Right hindlimb (tissue), 1 donor: ENCODE results near the gene GPR152.
A peak's percentile ranks its signal among the peaks of the same experiment; 100 is the strongest.

Experiments used
- DNase-seq: peaks from one replicate; pipeline ENCODE4 v3.0.0-alpha.2; 2018

The GPR152 gene

DNA sequence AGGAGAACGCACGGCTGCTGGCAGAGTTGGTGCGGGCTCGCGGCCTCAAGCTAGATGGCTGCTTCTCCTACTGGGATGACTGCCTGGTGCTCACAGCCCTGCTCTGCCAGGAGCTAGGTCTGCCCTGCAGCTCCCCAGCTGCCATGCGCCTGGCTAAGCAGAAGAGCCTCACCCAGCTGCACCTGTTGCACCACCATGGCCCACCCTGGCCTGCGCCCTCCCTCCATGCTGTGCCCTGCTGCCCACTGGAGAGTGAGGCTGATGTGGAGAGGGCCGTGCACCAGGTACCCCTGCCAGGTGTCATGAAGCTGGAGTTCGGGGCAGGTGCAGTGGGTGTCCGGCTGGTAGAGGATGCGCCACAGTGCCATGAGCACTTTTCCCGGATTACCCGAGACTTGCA, 29.1 kb downstream of the GPR152 start:
- DNase-seq: no peak

DNA sequence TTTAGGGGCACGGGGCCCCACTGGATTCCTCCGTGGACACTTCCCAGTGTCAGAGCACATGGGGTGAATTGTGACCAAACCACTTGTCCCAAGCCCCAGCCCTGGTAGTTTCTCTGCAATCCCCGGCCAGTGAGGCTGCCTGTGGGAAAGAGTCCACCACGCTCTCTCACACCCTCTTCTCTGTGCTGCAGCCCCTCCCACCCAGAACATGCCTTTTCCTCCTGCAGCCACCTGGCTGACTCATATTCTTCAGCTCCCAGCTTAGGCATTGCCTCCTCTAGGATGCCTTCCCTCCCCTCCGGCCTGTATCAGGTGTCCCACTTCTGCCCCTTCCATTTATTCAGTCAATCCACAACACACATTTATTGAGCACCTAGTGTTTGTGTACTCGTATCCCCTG, 29.6 kb downstream of the GPR152 start:
- no peak for DNase-seq

DNA sequence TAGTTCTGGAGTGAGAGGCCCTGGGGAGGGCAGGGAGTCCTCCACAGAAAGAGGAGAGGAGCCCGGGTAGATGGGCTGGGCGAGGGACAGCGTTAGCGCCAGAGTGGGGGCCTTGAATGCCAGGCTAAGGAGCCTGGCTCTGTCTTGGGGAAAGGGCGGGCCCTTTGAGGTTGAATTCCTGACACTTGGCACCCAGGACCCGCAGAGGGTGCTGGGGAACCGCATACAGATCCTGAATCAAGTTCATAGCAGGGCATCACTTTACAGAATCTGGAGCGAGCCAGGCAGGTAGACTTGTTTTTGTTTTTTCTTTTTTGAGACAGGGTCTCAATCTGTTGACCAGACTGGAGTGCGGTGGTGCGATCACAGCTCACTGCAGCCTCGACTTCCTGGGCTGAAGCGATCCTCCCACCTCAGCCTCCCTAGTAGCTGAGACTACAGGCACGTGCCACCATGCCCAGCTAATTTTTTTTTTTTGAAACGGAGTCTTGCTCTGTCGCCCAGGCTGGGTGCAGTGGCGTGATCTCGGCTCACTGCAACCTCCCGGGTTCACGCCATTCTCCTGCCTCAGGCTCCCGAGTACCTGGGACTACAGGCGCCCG, 31.0 kb downstream of the GPR152 start:
- DNase-seq: no peak

- DNase-seq: peak; percentile 97
Measured at GRCh38 chr11:67420646-67421429, 31.7 kb downstream of the GPR152 start.

GRCh38 chr11:67420147-67420645, 32.3 kb downstream of the GPR152 start:
- no peak for DNase-seq

DNA sequence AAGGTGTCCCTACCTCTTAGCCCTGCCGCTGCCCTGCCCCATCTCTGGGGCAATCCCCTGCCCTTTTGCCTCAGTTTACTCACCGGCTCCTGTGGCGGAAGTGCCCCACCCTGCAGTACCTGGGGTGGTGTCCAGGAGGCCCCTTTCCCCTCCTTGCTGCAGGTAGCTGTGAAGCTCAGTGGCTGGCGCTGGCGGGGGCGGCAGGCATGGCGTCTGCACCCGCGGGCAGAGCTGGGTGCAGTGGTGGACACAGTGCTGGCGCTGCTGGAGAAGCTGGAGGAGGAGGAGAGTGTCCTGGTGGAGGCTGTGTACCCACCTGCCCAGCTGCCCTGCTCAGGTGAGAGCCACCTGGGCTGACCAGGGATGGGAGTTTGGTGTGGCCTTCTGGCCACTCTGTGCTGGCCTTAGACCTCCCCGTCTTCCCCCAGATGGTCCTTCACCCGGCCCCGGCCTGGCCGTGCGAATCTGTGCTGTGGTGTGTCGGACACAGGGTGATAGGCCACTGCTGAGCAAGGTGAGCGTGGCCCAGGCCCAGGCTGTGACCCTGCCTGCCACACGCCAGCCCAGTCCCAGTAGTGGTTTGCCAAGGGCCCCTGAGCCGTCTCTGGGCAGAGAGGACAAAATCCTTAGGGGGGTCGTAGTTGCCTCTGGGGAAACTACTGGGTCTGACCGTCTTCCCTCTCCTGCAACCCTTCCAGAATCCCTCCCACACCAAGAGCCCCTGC, 33.0 kb downstream of the GPR152 start:
- DNase-seq: no peak

GRCh38 chr11:67418476-67419281, 33.9 kb downstream of the GPR152 start:
- peak; percentile 83 for DNase-seq

DNA sequence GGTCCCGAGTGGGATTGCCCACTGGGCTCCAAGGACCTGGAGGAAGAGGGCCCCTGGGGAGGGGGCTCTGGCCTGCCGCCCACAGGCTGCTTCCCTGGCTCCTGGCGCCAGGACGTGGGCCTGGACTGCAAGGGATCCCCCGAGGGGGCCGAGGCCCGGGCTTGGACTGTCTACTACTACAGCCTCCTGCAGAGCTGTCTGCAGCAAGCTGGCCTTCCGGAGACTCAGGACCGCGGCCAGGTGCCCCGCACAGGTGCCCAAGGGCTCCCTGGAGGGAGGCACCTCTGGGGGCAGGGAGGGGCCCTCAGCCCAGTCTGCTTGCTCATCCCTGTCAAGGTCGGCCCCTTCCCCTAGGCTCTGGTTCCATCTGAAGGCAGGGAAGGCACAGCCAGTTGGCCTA, 35.1 kb downstream of the GPR152 start:
- DNase-seq: no peak

DNA sequence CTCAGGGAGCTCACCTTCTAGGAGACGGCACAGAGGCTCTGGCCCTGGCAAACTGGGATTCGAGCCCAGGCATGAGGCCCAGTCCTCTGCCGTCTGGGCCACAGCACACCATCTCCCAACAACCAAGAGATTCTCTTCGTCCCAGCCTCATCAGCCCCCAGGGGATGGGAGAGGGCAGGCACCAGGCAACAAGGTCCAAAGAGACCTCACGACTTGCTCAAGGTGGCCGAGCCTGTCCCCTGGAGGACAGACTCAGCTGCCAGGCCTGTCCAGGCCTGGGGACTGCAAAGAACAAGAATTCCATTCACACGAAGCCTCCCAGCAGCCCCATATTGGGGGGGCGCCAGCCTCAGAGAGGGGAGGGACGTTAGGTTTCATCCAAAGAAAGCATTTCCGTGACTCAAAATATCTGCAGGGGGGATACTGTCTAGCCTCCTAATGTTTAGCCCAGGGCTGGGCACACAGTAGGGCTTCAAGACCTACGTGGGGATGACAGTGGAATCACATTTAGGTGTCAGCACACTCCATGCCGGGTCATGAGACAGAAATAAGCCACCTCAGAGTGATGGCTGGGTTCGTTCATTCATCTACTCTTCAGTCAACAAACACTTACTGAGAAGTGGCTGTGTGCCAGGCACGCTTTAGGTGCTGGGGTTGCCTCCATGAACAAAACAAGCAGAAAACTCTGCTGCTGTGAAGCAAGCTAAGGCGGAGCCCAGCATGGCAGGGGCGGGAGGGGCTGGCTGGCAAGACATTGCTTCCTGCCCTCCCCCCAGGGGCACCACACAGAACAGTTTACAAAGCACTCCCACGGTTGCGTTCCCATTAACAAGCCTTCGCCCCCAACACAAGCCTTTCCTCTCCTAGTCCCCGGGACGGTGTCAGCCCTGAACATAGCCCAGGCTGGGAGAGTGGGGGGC, 35.9 kb downstream of the GPR152 start:
- peak; percentile 60 for DNase-seq

DNA sequence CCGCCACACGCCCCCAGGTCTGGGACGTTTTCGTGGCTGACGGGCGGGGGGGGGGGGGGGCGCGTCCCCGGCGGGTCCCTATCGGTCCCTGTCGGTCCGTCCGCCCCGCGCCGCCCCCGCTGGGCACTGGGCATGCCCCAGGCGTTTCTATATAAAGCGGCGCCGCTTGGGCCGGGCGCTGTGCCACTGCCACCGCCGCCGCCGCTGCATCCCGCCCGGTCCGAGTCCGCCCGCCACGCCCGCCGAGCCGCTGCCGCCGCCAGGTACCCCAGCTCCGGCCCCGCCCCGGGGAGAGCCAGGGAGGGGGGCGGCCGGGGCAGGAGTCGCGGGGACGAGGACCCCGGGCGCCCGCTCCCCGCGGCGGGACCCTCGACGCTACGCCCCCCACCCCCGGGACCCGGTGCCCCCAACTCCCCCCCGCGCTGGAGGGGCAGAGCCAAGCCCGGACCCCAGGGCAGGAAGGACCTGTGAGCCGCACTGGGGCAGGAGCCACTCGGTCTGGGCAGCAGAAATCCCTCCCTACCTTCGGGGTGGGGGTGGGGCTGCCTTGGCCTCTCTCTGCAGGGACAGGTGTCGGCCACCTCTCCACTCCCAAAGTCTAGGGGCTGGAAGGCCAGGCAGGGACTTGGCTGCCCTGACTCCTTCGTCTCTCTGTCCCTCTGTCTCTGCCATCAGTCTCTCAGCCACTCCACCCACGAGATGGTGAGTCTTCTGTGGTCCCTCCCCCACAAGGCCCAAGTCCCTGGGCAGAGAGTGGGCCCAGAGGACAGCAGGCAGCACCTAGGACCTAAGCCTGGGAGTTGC, 36.8 kb downstream of the GPR152 start, which contains the start of gene CARNS1:
Gene CARNS1 (plus strand): TSS at position 178 of the 804 bp plus-strand sequence. CDS start 522 bp downstream, at position 700.
- DNase-seq: no peak

- DNase-seq: no peak
Measured at GRCh38 chr11:67413266-67413849, 39.2 kb downstream of the GPR152 start.

DNA sequence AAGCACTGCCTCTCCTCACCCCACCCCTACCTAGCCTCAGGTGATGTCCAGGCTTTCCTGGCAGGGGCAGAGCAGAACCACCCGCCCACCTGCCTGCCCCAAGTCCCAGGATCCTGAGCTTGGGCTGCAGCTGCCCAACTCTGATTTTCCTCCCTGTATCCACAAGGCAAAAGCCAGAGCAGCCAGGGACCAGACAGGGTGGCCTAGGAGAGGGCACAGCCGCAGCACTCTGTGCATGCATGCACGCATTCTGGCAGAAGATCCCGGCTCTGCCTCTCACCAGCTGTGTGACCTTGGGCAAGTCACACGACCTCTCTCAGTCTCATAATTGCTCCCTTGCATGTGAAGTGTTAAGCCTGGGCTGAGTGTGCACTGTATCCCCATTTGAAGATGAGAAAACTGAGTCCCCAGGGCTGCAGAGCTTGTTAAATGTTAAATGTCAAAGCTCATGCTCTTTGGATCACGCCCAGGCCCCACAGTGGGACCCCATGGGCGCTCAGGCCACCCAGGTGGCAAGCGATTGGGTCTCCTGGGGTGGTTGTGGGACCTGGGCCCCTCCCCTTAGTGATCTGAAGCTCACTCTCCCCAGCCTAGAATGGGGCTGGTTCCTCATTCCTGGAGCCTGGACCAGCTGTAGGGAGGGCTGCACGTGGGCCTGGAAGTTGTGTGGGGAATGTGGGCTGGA, 39.9 kb downstream of the GPR152 start:
- DNase-seq: no peak

- no peak for DNase-seq
Measured at GRCh38 chr11:67411785-67412152, 40.8 kb downstream of the GPR152 start.

- no peak for DNase-seq
Measured at GRCh38 chr11:67410984-67411784, 41.3 kb downstream of the GPR152 start.

DNA sequence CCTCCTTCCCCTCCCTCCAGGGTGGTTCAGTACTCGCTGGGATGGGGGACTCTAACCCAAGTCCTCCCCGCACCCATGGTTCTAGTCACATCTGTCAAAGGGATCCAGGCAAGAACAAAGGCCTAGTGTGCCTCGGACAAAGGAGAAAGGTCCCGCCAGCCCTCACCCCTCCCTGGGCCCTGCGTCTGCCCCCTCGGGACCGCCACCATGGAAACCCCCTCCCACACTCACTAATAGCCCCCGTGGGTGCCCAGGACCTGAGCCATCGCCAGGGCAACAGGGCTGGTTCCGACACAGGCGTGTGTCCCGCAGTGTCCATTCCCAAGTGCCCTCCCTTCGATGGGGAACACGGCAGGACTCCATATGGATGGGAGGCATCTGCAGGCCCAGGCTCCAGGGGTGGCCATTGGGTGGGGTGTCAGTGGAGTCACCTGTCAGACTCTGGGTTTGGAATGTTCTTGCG, 42.1 kb downstream of the GPR152 start:
- no peak for DNase-seq

GRCh38 chr11:67409781-67410368, 42.7 kb downstream of the GPR152 start:
- no peak for DNase-seq

DNA sequence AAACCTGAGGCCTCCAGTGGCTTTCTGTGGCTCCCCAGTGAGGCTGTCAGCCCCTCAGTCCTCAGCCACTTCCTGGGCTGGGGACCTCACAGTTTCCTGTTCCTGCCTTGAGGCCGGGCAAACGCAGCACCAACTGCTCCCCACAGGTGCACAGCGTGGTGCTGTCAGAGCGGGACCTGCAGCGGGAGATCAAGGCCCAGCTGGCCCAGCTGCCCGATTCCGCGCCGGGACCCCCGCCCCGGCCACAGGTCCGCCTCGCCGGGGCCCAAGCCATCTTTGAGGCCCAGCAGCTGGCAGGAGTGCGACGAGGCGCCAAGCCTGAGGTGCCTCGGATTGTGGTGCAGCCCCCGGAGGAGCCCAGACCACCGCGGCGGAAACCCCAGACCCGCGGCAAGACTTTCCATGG, 43.3 kb downstream of the GPR152 start:
- no peak for DNase-seq
